ENCODE measurements around the gene INPP5D.
"Not testable (repeated sequence)": the region's sequence is repeated elsewhere in the genome, so short reads cannot be mapped to it uniquely, and the experiment has no call there.

INPP5D gene

GRCh38 chr2:233147829-233148167 lies 87.7 kb downstream of the INPP5D start:
- DNase-seq = no peak

GRCh38 chr2:233148354-233148753 lies 88.2 kb downstream of the INPP5D start:
- no peak for DNase-seq

GRCh38 chr2:233152541-233152940 lies 92.4 kb downstream of the INPP5D start:
- DNase-seq = no peak

GRCh38 chr2:233153146-233153798 lies 93.1 kb downstream of the INPP5D start:
- no peak for DNase-seq

GRCh38 chr2:233156001-233156400 lies 95.9 kb downstream of the INPP5D start:
- no peak for DNase-seq

- not testable (repeated sequence) for DNase-seq
Measured at GRCh38 chr2:233156461-233156860, 96.3 kb downstream of the INPP5D start.

- DNase-seq = no peak
Measured at GRCh38 chr2:233161730-233162129, 101.6 kb downstream of the INPP5D start.

GRCh38 chr2:233162770-233163169 lies 102.6 kb downstream of the INPP5D start:
- no peak for DNase-seq

- DNase-seq = no peak
Measured at GRCh38 chr2:233163486-233164103, 103.5 kb downstream of the INPP5D start.

- DNase-seq = no peak
Measured at GRCh38 chr2:233164128-233164635, 104.0 kb downstream of the INPP5D start.

GRCh38 chr2:233164967-233165366 lies 104.8 kb downstream of the INPP5D start:
- no peak for DNase-seq

GRCh38 chr2:233165543-233165894 lies 105.4 kb downstream of the INPP5D start:
- DNase-seq = no peak

- no peak for DNase-seq
Measured at GRCh38 chr2:233165895-233166661, 105.9 kb downstream of the INPP5D start.

- no peak for DNase-seq
Measured at GRCh38 chr2:233168445-233168844, 108.3 kb downstream of the INPP5D start.

GRCh38 chr2:233168919-233169318 lies 108.8 kb downstream of the INPP5D start:
- DNase-seq = no peak

GRCh38 chr2:233171344-233171743 lies 111.2 kb downstream of the INPP5D start:
- no peak for DNase-seq

GRCh38 chr2:233173115-233173514 lies 113.0 kb downstream of the INPP5D start:
- DNase-seq = no peak

- DNase-seq = no peak
Measured at GRCh38 chr2:233174137-233174536, 114.0 kb downstream of the INPP5D start.

GRCh38 chr2:233178994-233179847 lies 119.1 kb downstream of the INPP5D start:
- DNase-seq = no peak

- DNase-seq = no peak
Measured at GRCh38 chr2:233179848-233180366, 119.8 kb downstream of the INPP5D start.

GRCh38 chr2:233183869-233184418 lies 123.8 kb downstream of the INPP5D start:
- DNase-seq = no peak

GRCh38 chr2:233184669-233185068 lies 124.5 kb downstream of the INPP5D start:
- DNase-seq = no peak

GRCh38 chr2:233185330-233185729 lies 125.2 kb downstream of the INPP5D start:
- no peak for DNase-seq

Measured in NCI-H187 (cell line).